GM23338 (cell line): ENCODE measurements around the gene FARP1. TPM values are rescaled to one million over a fixed set of nuclear protein-coding genes. Genes with fewer than 3 reads are reported as not detected.

Source experiments
- ATAC-seq: fragments of 200-7000 bp; cut with Tn5 transposase; 3 replicates; pipeline ENCODE4 v1.9.1; 2020
- DNase-seq: peaks from one replicate; pipeline ENCODE4 v3.0.0-alpha.2; 2015; ENCODE audit warnings: low spot score
- H2AFZ ChIP-seq: fragments of 200-600 bp; sonication (generic); 2 replicates; pipeline ENCODE4 v1.8.0; 2016; ENCODE audit warnings: antibody characterized with exemption, mild to moderate bottlenecking, moderate library complexity
- H3F3A ChIP-seq: fragments of 200-600 bp; sonication (generic); replicated peaks from 2 replicates; pipeline ENCODE4 v1.8.0; 2017; ENCODE audit warnings: antibody characterized with exemption, mixed run types, low read depth
- H3K27ac ChIP-seq: fragments of 200-600 bp; sonication (generic); 2 replicates; pipeline ENCODE4 v1.6.1; 2016; ENCODE audit warnings: low read depth
- H3K27me3 ChIP-seq: fragments of 200-600 bp; sonication (generic); 2 replicates; pipeline ENCODE4 v1.8.0; 2016; ENCODE audit warnings: mild to moderate bottlenecking, mixed run types, moderate library complexity; ENCODE audit not compliant: insufficient read depth
- H3K36me3 ChIP-seq: fragments of 200-600 bp; sonication (generic); 2 replicates; pipeline ENCODE4 v1.8.0; 2016; ENCODE audit warnings: mild to moderate bottlenecking; ENCODE audit not compliant: insufficient read depth
- H3K4me1 ChIP-seq: fragments of 200-600 bp; sonication (generic); 2 replicates; pipeline ENCODE4 v1.8.0; 2016; ENCODE audit warnings: mild to moderate bottlenecking, moderate library complexity; ENCODE audit not compliant: insufficient read depth
- H3K4me2 ChIP-seq: fragments of 200-600 bp; sonication (generic); 2 replicates; pipeline ENCODE4 v1.7.1; 2017; ENCODE audit warnings: mixed run types
- H3K4me3 ChIP-seq: fragments of 200-600 bp; sonication (generic); 2 replicates; pipeline ENCODE4 v1.6.1; 2016; ENCODE audit warnings: mixed run types
- H3K79me2 ChIP-seq: fragments of 200-600 bp; sonication (generic); replicated peaks from 2 replicates; pipeline ENCODE4 v1.8.0; 2017; ENCODE audit warnings: mild to moderate bottlenecking; ENCODE audit not compliant: insufficient read depth
- H3K9me2 ChIP-seq: fragments of 200-600 bp; sonication (generic); 2 replicates; pipeline ENCODE4 v1.8.0; 2017; ENCODE audit not compliant: insufficient read depth
- H4K20me1 ChIP-seq: fragments of 200-600 bp; sonication (generic); replicated peaks from 2 replicates; pipeline ENCODE4 v1.8.0; 2017; ENCODE audit warnings: mild to moderate bottlenecking; ENCODE audit not compliant: insufficient read depth
- H3K27ac Mint-ChIP-seq: 2 replicates; pipeline ENCODE4 v1.8.0; 2020; ENCODE audit warnings: inconsistent platforms, mild to moderate bottlenecking, moderate library complexity, mixed read lengths
- H3K27me3 Mint-ChIP-seq: 3 replicates; pipeline ENCODE4 v1.8.0; 2022; ENCODE audit warnings: low read depth, mild to moderate bottlenecking, moderate library complexity, mixed read lengths, inconsistent platforms; ENCODE audit not compliant: insufficient read depth, poor library complexity
- H3K36me3 Mint-ChIP-seq: 3 replicates; pipeline ENCODE4 v1.8.0; 2021; ENCODE audit warnings: low read depth, mild to moderate bottlenecking, inconsistent platforms, moderate library complexity, mixed read lengths
- H3K4me1 Mint-ChIP-seq: 3 replicates; pipeline ENCODE4 v1.8.0; 2020; ENCODE audit warnings: mild to moderate bottlenecking, inconsistent platforms, mixed read lengths
- H3K4me3 Mint-ChIP-seq: 3 replicates; pipeline ENCODE4 v1.8.0; 2021; ENCODE audit warnings: moderate library complexity, mild to moderate bottlenecking, inconsistent platforms, mixed read lengths
- H3K9me3 Mint-ChIP-seq: 3 replicates; pipeline ENCODE4 v1.8.0; 2020; ENCODE audit warnings: moderate library complexity, mild to moderate bottlenecking, inconsistent platforms, mixed read lengths
- CREB1 ChIP-seq: fragments of 250-450 bp; sonication (Bioruptor Pico); IDR thresholded peaks from 2 replicates; pipeline ENCODE4 v1.5.0; 2020; ENCODE audit warnings: low read depth, mild to moderate bottlenecking, moderate library complexity
- EZH2 ChIP-seq: fragments of 200-600 bp; sonication (generic); IDR thresholded peaks from one replicate; pipeline ENCODE4 v1.8.0; 2017; ENCODE audit warnings: antibody characterized with exemption, mild to moderate bottlenecking, low read depth; ENCODE audit not compliant: unreplicated experiment
- EZH2phosphoT487 ChIP-seq: fragments of 200-600 bp; sonication (generic); IDR thresholded peaks from one replicate; pipeline ENCODE4 v1.8.1; 2018; ENCODE audit warnings: antibody characterized with exemption; ENCODE audit not compliant: unreplicated experiment
- JUNB ChIP-seq: IDR thresholded peaks from one replicate; pipeline ENCODE4 v1.6.1; 2016; ENCODE audit warnings: antibody characterized with exemption; ENCODE audit not compliant: unreplicated experiment
- NANOG ChIP-seq: IDR thresholded peaks from 2 replicates; pipeline ENCODE4 v1.6.1; 2016; ENCODE audit warnings: antibody characterized with exemption, borderline replicate concordance
- POLR2AphosphoS5 ChIP-seq: IDR thresholded peaks from 2 replicates; pipeline ENCODE4 v1.6.1; 2016; ENCODE audit warnings: antibody characterized with exemption, low read depth
- STAT1 ChIP-seq: IDR thresholded peaks from one replicate; pipeline ENCODE4 v1.6.1; 2016; ENCODE audit warnings: antibody characterized with exemption; ENCODE audit not compliant: unreplicated experiment
- ZNF114 ChIP-seq: fragments of 250-450 bp; sonication (Bioruptor Pico); IDR thresholded peaks from 2 replicates; pipeline ENCODE4 v1.5.0; 2020; ENCODE audit warnings: mild to moderate bottlenecking, moderate library complexity
- ZNF331 ChIP-seq: fragments of 250-450 bp; sonication (Bioruptor Pico); IDR thresholded peaks from 2 replicates; pipeline ENCODE4 v1.5.0; 2020; ENCODE audit warnings: low read depth, mild to moderate bottlenecking, moderate library complexity
- polyA plus RNA-seq: library from polyadenylated mRNA; unstranded; fragments of >200 nt; fragmentation: Nextera tagmentation; extraction: Ambion mirVana; gene quantifications from 2 replicates; pipeline ENCODE4 v1.2.1, GENCODE V29; 2016
- total RNA-seq: library from RNA; depleted of rRNA; stranded (reverse); fragments of >200 nt; shearing (Covaris generic); gene quantifications from 2 replicates; pipeline ENCODE4 v1.2.3, GENCODE V29; 2014
- TF ChIP-seq, protein P1 (sequence below), 2 experiments: fragments of 200-600 bp in 1 of 2; sonication (generic) in 1 of 2; conservative IDR thresholded peaks; 2 replicates each; pipeline versions ENCODE4 v1.5.1 to v1.6.1; 2016 to 2017; ENCODE audit warnings: antibody characterized with exemption in 2 of 2, low read depth in 2 of 2, mild to moderate bottlenecking in 2 of 2, moderate library complexity in 1 of 2
- TF ChIP-seq, protein P2 (sequence below): fragments of 250-450 bp; sonication (Bioruptor Pico); IDR thresholded peaks from 2 replicates; pipeline ENCODE4 v1.5.0; 2020; ENCODE audit warnings: mild to moderate bottlenecking, moderate library complexity
- TF ChIP-seq, protein P3 (sequence below): IDR thresholded peaks from one replicate; pipeline ENCODE4 v1.6.1; 2018; ENCODE audit warnings: antibody characterized with exemption; ENCODE audit not compliant: unreplicated experiment
- TF ChIP-seq, protein P4 (sequence below): IDR thresholded peaks from 2 replicates; pipeline ENCODE4 v1.6.1; 2016; ENCODE audit warnings: antibody characterized with exemption

The FARP1 gene
- total and polyA plus RNA-seq, 2 experiments from 2014 or later, result 53.6 to 82.5 TPM

DNA sequence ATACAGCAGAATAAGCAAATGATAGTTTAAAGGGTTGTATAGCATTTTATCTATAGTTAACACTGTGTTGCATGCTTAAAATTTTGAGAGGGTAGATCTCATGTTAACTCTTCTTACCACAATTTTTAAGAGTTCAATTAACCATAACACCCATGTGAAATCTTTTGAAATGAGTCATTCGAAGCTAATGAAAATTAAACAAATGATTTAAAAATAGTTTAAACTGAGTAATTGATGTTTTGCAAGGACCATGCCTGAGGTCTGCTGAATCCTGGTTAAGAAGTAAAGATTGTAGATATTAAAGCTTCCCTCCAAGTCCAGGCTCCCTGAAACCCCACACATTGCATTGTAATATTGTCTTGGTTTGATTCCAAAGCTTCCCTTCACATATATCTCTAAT is 210.9 kb downstream of the FARP1 start:
- Histone ChIP-seq H3K4me2 (no peak overlapping the region), H3F3A (no peaks in the 10 kb centered on the region), H3K4me1 (no peaks in the 10 kb centered on the region), H3K27me3 (no peaks in the 10 kb centered on the region), H4K20me1 (peaks cover 4% of the 10 kb centered on the region; the same call in 1 of the 2 replicates), H2AFZ (no peak overlapping the region), H3K79me2 (peaks cover 25% of the 10 kb centered on the region), H3K9me2 (no peaks in the 10 kb centered on the region), H3K36me3 (no peaks in the 10 kb centered on the region), H3K27ac (no peak overlapping the region), H3K4me3 (no peak overlapping the region)
- Mint-ChIP-seq H3K4me3 (no peak overlapping the region), H3K9me3 (no peaks in the 10 kb centered on the region), H3K4me1 (peaks cover 12% of the 10 kb centered on the region), H3K36me3 (no peaks in the 10 kb centered on the region), H3K27ac (no peak overlapping the region), H3K27me3 (peaks cover 2% of the 10 kb centered on the region)
- ATAC-seq (no peak), DNase-seq (no peak)
- TF ChIP-seq, protein P1, sequence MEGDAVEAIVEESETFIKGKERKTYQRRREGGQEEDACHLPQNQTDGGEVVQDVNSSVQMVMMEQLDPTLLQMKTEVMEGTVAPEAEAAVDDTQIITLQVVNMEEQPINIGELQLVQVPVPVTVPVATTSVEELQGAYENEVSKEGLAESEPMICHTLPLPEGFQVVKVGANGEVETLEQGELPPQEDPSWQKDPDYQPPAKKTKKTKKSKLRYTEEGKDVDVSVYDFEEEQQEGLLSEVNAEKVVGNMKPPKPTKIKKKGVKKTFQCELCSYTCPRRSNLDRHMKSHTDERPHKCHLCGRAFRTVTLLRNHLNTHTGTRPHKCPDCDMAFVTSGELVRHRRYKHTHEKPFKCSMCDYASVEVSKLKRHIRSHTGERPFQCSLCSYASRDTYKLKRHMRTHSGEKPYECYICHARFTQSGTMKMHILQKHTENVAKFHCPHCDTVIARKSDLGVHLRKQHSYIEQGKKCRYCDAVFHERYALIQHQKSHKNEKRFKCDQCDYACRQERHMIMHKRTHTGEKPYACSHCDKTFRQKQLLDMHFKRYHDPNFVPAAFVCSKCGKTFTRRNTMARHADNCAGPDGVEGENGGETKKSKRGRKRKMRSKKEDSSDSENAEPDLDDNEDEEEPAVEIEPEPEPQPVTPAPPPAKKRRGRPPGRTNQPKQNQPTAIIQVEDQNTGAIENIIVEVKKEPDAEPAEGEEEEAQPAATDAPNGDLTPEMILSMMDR (conservative IDR thresholded peaks at IDR 0.05; ENCODE audit: low read depth in 2 of 2), result no peak
- TF ChIP-seq EZH2 (no peak), EZH2phosphoT487 (no peak), CREB1 (CRISPR knock-in tag) (no peak), NANOG (no peak), ZNF331 (no peak), POLR2AphosphoS5 (no peak), STAT1 (no peak), JUNB (no peak), ZNF114 (CRISPR knock-in tag) (no peak)
- TF ChIP-seq, protein P2, sequence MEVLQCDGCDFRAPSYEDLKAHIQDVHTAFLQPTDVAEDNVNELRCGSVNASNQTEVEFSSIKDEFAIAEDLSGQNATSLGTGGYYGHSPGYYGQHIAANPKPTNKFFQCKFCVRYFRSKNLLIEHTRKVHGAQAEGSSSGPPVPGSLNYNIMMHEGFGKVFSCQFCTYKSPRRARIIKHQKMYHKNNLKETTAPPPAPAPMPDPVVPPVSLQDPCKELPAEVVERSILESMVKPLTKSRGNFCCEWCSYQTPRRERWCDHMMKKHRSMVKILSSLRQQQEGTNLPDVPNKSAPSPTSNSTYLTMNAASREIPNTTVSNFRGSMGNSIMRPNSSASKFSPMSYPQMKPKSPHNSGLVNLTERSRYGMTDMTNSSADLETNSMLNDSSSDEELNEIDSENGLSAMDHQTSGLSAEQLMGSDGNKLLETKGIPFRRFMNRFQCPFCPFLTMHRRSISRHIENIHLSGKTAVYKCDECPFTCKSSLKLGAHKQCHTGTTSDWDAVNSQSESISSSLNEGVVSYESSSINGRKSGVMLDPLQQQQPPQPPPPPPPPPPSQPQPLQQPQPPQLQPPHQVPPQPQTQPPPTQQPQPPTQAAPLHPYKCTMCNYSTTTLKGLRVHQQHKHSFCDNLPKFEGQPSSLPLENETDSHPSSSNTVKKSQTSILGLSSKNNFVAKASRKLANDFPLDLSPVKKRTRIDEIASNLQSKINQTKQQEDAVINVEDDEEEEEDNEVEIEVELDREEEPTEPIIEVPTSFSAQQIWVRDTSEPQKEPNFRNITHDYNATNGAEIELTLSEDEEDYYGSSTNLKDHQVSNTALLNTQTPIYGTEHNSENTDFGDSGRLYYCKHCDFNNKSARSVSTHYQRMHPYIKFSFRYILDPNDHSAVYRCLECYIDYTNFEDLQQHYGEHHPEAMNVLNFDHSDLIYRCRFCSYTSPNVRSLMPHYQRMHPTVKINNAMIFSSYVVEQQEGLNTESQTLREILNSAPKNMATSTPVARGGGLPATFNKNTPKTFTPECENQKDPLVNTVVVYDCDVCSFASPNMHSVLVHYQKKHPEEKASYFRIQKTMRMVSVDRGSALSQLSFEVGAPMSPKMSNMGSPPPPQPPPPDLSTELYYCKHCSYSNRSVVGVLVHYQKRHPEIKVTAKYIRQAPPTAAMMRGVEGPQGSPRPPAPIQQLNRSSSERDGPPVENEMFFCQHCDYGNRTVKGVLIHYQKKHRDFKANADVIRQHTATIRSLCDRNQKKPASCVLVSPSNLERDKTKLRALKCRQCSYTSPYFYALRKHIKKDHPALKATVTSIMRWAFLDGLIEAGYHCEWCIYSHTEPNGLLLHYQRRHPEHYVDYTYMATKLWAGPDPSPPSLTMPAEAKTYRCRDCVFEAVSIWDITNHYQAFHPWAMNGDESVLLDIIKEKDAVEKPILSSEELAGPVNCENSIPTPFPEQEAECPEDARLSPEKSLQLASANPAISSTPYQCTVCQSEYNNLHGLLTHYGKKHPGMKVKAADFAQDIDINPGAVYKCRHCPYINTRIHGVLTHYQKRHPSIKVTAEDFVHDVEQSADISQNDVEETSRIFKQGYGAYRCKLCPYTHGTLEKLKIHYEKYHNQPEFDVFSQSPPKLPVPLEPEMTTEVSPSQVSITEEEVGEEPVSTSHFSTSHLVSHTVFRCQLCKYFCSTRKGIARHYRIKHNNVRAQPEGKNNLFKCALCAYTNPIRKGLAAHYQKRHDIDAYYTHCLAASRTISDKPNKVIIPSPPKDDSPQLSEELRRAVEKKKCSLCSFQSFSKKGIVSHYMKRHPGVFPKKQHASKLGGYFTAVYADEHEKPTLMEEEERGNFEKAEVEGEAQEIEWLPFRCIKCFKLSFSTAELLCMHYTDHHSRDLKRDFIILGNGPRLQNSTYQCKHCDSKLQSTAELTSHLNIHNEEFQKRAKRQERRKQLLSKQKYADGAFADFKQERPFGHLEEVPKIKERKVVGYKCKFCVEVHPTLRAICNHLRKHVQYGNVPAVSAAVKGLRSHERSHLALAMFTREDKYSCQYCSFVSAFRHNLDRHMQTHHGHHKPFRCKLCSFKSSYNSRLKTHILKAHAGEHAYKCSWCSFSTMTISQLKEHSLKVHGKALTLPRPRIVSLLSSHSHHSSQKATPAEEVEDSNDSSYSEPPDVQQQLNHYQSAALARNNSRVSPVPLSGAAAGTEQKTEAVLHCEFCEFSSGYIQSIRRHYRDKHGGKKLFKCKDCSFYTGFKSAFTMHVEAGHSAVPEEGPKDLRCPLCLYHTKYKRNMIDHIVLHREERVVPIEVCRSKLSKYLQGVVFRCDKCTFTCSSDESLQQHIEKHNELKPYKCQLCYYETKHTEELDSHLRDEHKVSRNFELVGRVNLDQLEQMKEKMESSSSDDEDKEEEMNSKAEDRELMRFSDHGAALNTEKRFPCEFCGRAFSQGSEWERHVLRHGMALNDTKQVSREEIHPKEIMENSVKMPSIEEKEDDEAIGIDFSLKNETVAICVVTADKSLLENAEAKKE (CRISPR knock-in tag), result no peak
- TF ChIP-seq, protein P3, sequence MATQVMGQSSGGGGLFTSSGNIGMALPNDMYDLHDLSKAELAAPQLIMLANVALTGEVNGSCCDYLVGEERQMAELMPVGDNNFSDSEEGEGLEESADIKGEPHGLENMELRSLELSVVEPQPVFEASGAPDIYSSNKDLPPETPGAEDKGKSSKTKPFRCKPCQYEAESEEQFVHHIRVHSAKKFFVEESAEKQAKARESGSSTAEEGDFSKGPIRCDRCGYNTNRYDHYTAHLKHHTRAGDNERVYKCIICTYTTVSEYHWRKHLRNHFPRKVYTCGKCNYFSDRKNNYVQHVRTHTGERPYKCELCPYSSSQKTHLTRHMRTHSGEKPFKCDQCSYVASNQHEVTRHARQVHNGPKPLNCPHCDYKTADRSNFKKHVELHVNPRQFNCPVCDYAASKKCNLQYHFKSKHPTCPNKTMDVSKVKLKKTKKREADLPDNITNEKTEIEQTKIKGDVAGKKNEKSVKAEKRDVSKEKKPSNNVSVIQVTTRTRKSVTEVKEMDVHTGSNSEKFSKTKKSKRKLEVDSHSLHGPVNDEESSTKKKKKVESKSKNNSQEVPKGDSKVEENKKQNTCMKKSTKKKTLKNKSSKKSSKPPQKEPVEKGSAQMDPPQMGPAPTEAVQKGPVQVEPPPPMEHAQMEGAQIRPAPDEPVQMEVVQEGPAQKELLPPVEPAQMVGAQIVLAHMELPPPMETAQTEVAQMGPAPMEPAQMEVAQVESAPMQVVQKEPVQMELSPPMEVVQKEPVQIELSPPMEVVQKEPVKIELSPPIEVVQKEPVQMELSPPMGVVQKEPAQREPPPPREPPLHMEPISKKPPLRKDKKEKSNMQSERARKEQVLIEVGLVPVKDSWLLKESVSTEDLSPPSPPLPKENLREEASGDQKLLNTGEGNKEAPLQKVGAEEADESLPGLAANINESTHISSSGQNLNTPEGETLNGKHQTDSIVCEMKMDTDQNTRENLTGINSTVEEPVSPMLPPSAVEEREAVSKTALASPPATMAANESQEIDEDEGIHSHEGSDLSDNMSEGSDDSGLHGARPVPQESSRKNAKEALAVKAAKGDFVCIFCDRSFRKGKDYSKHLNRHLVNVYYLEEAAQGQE, result no peak
- TF ChIP-seq, protein P4, sequence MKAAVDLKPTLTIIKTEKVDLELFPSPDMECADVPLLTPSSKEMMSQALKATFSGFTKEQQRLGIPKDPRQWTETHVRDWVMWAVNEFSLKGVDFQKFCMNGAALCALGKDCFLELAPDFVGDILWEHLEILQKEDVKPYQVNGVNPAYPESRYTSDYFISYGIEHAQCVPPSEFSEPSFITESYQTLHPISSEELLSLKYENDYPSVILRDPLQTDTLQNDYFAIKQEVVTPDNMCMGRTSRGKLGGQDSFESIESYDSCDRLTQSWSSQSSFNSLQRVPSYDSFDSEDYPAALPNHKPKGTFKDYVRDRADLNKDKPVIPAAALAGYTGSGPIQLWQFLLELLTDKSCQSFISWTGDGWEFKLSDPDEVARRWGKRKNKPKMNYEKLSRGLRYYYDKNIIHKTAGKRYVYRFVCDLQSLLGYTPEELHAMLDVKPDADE, result no peak
